ENCODE measurements around the gene EPHX1. TPM values are rescaled to one million over a fixed set of nuclear protein-coding genes. Genes with fewer than 3 reads are reported as not detected.

EPHX1 gene
- total and polyA plus RNA-seq, 4 donors: 36.4 to 95.4 (median 60.7) TPM

DNA sequence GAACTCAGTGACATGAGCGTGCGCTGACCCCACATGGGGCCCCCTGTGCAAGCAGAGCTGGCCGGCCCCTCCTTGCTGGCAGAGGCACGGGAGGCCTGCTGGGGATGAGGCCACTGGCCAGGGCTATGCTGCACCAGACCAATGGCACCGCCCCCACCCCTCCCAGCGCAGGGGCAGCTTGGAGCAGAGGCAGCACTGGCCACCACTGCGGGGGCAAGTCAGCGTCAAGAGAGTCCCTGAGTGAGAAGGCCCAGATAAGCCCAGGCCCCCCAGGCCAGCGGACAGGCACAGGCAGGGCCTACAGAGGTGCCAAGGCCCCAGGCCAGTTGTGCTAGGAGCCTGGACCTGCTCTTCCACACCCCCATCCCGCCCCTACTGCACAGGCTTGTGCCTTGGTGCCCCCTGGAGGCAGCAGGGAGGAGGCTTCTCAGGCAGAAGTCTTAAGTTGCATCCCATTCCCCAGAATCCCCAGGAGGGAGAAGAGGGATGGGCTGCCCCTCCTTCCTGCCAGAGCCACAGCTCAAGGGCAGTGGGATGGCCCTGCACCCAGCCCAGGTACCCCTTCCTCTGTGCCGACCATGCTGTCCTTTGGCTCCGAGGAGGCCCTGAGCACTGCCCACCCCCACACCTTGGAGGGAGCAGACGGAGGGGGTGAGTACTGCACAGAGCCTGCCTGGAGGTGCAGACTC is 35.8 kb downstream of the EPHX1 start:
- Histone ChIP-seq H3K27me3 (ENCODE audit: control insufficient read depth, insufficient read depth, low read length) (no peaks in the 10 kb centered on the region), H3K36me3 (ENCODE audit: control insufficient read depth, insufficient read depth, low read length) (peaks cover 65% of the 10 kb centered on the region), H3K4me3 (ENCODE audit: low read depth, low read length) (no peak overlapping the region), H3K4me1 (ENCODE audit: control insufficient read depth, insufficient read depth, low read length) (peaks cover 42% of the 10 kb centered on the region), H3K9me3 (ENCODE audit: control insufficient read depth, insufficient read depth, low read length) (no peaks in the 10 kb centered on the region), H3K27ac (ENCODE audit: low read depth, low read length) (no peak overlapping the region)
- WGBS (ENCODE audit: insufficient coverage): 41% methylated on average over 11 of the region's 13 CpGs
- peak in 3 of 6 donors; percentile 31 to 79 (median 60) for DNase-seq (ENCODE audit: low read depth in 4 of 6, low spot score in 6 of 6)

DNA sequence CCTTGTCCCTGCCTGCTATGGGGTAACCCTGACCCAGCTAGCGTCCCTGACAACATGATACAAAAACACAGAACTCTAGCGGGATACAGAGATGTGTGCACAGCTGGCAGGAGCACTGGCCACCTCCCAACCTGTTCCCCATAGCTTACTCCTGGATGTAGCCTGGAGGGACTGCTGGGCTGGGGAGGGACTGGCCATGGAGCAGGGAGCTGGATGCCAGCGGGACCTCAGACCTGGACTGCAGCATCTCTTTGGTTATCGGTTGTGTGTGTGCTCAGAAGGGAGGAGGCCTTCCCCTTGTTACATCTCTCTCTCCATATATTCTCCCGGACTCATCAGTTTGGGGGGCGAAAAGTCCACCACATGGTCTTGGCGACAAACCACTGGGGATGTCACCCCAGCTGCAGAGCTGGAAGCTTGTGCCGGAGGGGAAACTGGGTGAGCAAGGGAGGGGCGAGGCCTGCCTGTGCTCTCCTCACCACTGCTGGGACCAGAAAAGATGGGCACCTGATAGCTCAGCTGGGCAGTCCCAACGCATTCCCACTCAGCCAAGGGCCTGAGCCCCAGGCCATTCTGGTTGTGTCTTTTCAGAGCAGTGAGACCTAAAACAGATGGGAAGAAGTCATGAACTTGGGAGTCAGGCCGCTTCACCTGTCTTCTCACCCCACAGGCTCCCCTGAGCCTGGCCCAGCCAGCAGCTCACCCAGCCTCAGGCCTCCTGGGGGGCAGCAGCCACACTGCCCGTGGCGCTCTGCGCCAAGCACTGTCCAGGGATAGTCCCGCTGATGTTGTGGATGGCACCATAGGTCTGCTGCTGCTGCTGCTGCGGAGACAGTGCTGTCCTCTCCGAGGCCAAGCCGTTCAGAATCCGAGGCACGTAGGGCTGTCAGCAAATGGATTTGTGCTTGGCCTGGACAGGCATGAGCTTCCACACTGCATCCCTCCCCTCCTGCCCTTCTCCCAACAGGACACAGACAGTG is 36.7 kb downstream of the EPHX1 start:
- no peaks in the 10 kb centered on the region for H3K27me3 ChIP-seq (ENCODE audit: control insufficient read depth, insufficient read depth, low read length)
- peaks cover 65% of the 10 kb centered on the region for H3K36me3 ChIP-seq (ENCODE audit: control insufficient read depth, insufficient read depth, low read length)
- H3K27ac ChIP-seq (ENCODE audit: low read depth, low read length): no peak overlapping the region
- no peak for DNase-seq (ENCODE audit: low read depth in 4 of 6, low spot score in 6 of 6)
- no peak overlapping the region for H3K4me3 ChIP-seq (ENCODE audit: low read depth, low read length)
- H3K4me1 ChIP-seq (ENCODE audit: control insufficient read depth, insufficient read depth, low read length): peaks cover 48% of the 10 kb centered on the region
- WGBS (ENCODE audit: insufficient coverage): 92% methylated on average over 16 of the region's 20 CpGs
- H3K9me3 ChIP-seq (ENCODE audit: control insufficient read depth, insufficient read depth, low read length): no peaks in the 10 kb centered on the region

DNA sequence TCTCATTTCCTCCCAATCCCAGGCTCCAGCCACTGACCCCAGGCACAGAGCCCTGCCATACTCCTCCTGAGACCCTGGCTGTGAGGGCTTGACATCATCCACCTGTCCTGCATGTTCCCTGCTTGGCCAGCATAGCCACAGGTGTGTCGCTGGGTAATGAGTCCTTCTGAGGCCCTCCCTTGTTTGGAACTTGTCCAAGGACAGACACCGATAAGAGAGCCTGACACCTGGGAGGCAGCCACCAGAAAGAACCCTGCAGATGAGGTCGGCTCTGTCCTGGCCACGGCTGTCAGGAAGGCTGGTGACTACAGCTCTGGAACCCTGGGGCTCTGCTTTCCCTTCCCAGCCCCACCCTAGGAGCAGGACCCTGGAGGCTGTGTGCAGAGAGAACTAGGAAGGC is 37.7 kb downstream of the EPHX1 start:
- DNase-seq (ENCODE audit: low read depth in 4 of 6, low spot score in 6 of 6): no peak
- Histone ChIP-seq H3K9me3 (ENCODE audit: control insufficient read depth, insufficient read depth, low read length) (no peaks in the 10 kb centered on the region), H3K4me3 (ENCODE audit: low read depth, low read length) (no peak overlapping the region), H3K27me3 (ENCODE audit: control insufficient read depth, insufficient read depth, low read length) (no peaks in the 10 kb centered on the region), H3K36me3 (ENCODE audit: control insufficient read depth, insufficient read depth, low read length) (peaks cover 62% of the 10 kb centered on the region), H3K27ac (ENCODE audit: low read depth, low read length) (no peak overlapping the region), H3K4me1 (ENCODE audit: control insufficient read depth, insufficient read depth, low read length) (peaks cover 48% of the 10 kb centered on the region)
- 75% methylated on average over 2 of the region's 4 CpGs for WGBS (ENCODE audit: insufficient coverage)

DNA sequence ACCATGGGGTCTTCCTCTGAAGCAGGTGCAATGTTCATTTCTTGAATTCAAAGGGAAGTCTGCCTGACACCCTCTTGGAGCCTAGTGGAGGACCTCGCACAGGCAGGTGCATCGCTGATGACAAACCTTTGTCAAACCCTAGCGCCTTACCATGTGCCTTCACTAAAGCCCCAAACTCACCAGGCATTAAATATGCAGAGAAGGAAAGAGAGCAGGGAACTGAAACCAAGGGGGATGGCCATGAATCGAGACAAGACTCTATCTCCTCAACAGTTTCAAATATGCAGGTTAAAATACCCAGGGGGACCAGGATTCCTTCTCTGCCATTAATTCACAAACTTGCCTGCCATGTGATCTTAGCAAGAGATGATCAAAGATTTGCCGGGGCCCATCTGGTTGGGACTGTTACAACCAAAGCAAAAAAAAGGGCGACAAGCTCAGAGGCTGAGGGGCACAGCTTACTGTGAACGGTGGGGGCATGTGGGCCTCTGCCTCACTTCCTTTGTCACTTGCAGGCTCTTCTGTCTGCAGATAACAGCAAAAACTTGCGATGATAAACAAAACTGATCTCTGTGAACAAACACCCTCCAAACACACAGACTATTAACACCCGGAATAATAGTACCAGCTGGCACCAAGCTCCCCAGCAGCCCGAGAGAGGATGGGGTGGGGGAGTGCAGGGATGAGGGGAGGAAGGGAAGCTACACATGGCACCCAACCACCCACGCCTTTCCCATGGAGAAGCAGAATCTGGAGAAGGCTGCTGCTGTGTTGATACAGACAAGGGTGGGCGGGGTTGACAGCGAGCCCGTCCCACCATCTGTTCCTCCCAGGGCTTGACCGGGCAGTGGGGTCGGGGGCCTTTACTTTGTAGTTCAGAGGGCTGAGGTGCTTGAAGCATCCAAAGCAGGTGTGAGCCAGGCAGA is 38.4 kb downstream of the EPHX1 start:
- no peak overlapping the region for H3K27ac ChIP-seq (ENCODE audit: low read depth, low read length)
- H3K27me3 ChIP-seq (ENCODE audit: control insufficient read depth, insufficient read depth, low read length): no peaks in the 10 kb centered on the region
- no peaks in the 10 kb centered on the region for H3K9me3 ChIP-seq (ENCODE audit: control insufficient read depth, insufficient read depth, low read length)
- WGBS (ENCODE audit: insufficient coverage): 52% methylated on average over 10 of the region's 16 CpGs
- no peak overlapping the region for H3K4me3 ChIP-seq (ENCODE audit: low read depth, low read length)
- peaks cover 48% of the 10 kb centered on the region for H3K4me1 ChIP-seq (ENCODE audit: control insufficient read depth, insufficient read depth, low read length)
- peak in 1 of 6 donors; percentile 63 for DNase-seq (ENCODE audit: low read depth in 4 of 6, low spot score in 6 of 6)
- H3K36me3 ChIP-seq (ENCODE audit: control insufficient read depth, insufficient read depth, low read length): peaks cover 65% of the 10 kb centered on the region

DNA sequence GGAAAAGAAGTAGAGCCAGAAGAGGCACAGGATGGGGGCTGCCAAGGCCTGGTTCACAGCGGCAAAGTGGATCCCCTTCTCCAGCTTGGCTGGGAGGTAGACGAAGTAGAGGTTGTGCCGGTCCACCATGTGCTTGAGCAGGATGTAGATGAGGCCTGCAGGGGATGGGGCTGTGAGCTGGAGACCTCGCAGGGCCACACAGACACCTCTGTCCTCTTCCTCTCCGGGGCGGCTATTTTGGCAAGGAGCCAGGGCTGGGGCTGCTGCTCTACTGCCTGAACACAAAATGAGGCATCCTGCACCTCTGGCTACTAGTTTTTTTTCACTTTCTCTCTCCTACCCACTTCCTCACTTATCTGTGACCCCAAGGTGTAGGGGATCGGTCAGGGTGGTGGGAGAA is 40.0 kb downstream of the EPHX1 start:
- DNase-seq (ENCODE audit: low read depth in 4 of 6, low spot score in 6 of 6): peak in 1 of 6 donors; percentile 28
- Histone ChIP-seq H3K27ac (ENCODE audit: low read depth, low read length) (no peak overlapping the region), H3K4me3 (ENCODE audit: low read depth, low read length) (no peak overlapping the region), H3K9me3 (ENCODE audit: control insufficient read depth, insufficient read depth, low read length) (no peaks in the 10 kb centered on the region), H3K27me3 (ENCODE audit: control insufficient read depth, insufficient read depth, low read length) (no peaks in the 10 kb centered on the region), H3K36me3 (ENCODE audit: control insufficient read depth, insufficient read depth, low read length) (peaks cover 56% of the 10 kb centered on the region), H3K4me1 (ENCODE audit: control insufficient read depth, insufficient read depth, low read length) (peaks cover 48% of the 10 kb centered on the region)
- 51% methylated on average over 6 of the region's 7 CpGs for WGBS (ENCODE audit: insufficient coverage)

DNA sequence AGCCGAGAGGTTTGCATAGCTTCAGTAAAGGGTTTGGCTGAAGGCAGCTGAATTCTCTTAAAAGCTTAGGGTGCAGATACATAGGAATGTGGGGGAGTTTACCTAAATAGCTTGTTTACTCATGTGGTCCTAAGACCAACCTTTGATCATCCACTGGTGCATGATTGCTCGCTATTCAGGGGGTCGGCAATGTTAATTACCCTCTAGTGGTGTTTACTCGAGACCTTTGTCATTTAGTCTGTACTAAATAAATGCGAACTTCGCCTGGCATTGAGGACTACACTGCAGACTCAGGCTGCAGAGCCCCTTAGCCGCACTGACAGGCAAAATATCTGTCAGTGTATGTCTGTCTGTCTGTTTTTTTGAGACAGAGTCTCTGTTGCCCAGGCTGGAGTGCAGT is 40.4 kb downstream of the EPHX1 start:
- H3K27ac ChIP-seq (ENCODE audit: low read depth, low read length): no peak overlapping the region
- no peaks in the 10 kb centered on the region for H3K9me3 ChIP-seq (ENCODE audit: control insufficient read depth, insufficient read depth, low read length)
- no peaks in the 10 kb centered on the region for H3K27me3 ChIP-seq (ENCODE audit: control insufficient read depth, insufficient read depth, low read length)
- WGBS (ENCODE audit: insufficient coverage): 93% methylated on average over 7 of the region's 7 CpGs
- no peak for DNase-seq (ENCODE audit: low read depth in 4 of 6, low spot score in 6 of 6)
- peaks cover 51% of the 10 kb centered on the region for H3K36me3 ChIP-seq (ENCODE audit: control insufficient read depth, insufficient read depth, low read length)
- H3K4me3 ChIP-seq (ENCODE audit: low read depth, low read length): no peak overlapping the region
- peaks cover 47% of the 10 kb centered on the region for H3K4me1 ChIP-seq (ENCODE audit: control insufficient read depth, insufficient read depth, low read length)

DNA sequence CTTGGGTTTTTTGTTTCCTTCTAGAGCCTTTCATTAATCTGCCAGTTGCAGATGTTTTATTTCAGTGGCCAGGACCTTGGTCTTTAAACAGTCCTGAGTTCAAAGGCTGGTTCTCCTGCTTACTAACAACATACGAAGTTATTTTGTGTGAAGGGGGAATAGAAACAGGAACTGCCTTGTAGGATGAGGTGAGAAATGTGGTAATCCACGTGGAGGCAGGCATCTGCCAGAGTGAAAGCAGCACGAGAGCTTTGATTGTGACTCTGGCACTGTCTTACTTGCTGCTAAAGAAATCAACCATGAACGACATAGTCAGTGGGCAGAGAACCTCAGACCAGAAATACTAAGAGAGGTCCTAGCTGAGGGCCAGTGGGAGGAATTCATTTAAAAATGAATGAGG is 41.9 kb downstream of the EPHX1 start:
- Histone ChIP-seq H3K9me3 (ENCODE audit: control insufficient read depth, insufficient read depth, low read length) (no peaks in the 10 kb centered on the region), H3K4me3 (ENCODE audit: low read depth, low read length) (no peak overlapping the region), H3K27me3 (ENCODE audit: control insufficient read depth, insufficient read depth, low read length) (no peaks in the 10 kb centered on the region), H3K27ac (ENCODE audit: low read depth, low read length) (no peak overlapping the region), H3K4me1 (ENCODE audit: control insufficient read depth, insufficient read depth, low read length) (peaks cover 41% of the 10 kb centered on the region), H3K36me3 (ENCODE audit: control insufficient read depth, insufficient read depth, low read length) (peaks cover 41% of the 10 kb centered on the region)
- DNase-seq (ENCODE audit: low read depth in 4 of 6, low spot score in 6 of 6): no peak
- 26% methylated on average over 4 of the region's 4 CpGs for WGBS (ENCODE audit: insufficient coverage)

DNA sequence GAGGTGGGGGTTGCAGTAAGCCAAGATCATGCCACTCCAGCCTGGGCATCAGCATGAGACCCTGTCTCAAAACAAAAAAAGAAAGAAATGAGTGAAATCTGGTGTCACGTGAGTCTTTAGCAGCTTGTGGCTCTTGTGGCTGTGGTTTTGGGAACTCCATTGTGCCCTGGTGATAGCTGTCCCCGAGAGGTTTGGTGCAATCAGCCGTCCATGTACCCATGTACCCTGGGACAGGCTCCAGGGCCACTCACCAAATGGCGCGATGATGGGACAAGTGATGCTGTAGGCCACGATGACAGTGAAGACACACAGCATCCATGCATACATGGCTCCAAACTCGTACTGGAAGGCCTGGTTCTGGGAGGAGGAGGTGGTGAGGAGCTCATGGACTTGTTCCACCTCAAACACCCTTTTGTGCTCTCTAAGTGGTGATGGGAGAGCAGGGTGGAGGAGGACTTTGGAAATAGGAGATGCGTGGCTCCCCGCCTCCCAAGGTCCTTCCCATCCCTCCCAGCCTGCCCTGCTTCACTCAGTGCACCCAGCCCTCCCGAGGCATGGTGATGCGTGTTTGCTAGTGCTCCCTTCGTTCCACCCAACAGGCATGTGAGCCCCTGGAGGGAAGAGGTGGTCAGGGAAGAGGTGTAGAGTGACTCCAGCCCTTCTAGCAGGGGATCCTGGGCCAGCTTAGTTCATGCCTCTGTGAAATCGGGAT is 42.6 kb downstream of the EPHX1 start:
- Histone ChIP-seq H3K27ac (ENCODE audit: low read depth, low read length) (no peak overlapping the region), H3K4me1 (ENCODE audit: control insufficient read depth, insufficient read depth, low read length) (peaks cover 37% of the 10 kb centered on the region), H3K36me3 (ENCODE audit: control insufficient read depth, insufficient read depth, low read length) (peaks cover 39% of the 10 kb centered on the region), H3K9me3 (ENCODE audit: control insufficient read depth, insufficient read depth, low read length) (no peaks in the 10 kb centered on the region), H3K27me3 (ENCODE audit: control insufficient read depth, insufficient read depth, low read length) (no peaks in the 10 kb centered on the region), H3K4me3 (ENCODE audit: low read depth, low read length) (no peak overlapping the region)
- no peak for DNase-seq (ENCODE audit: low read depth in 4 of 6, low spot score in 6 of 6)
- WGBS (ENCODE audit: insufficient coverage): 91% methylated on average over 7 of the region's 13 CpGs

DNA sequence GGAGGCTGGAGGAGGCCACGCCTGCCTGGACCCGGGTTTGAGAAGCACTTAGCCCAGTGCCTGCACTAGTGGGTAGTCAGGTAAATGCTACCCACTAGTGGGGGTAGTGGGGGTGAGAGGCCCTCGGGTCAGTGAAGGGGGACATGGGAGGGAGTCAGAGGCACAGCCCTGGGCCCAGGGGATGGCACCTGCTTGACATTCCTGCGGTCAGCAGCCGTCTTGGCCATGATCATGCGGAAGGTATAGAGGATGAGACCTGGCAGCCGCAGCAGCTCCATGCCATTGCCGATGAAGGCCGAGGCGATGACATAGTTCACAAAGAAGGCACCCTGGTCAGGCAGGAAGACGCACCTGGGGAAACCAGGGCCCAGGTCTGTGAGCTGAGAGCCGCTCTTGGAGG is 43.5 kb downstream of the EPHX1 start:
- WGBS (ENCODE audit: insufficient coverage): 96% methylated on average over 12 of the region's 12 CpGs
- no peaks in the 10 kb centered on the region for H3K27me3 ChIP-seq (ENCODE audit: control insufficient read depth, insufficient read depth, low read length)
- DNase-seq (ENCODE audit: low read depth in 4 of 6, low spot score in 6 of 6): no peak
- H3K9me3 ChIP-seq (ENCODE audit: control insufficient read depth, insufficient read depth, low read length): no peaks in the 10 kb centered on the region
- H3K27ac ChIP-seq (ENCODE audit: low read depth, low read length): no peak overlapping the region
- peaks cover 34% of the 10 kb centered on the region for H3K36me3 ChIP-seq (ENCODE audit: control insufficient read depth, insufficient read depth, low read length)
- H3K4me3 ChIP-seq (ENCODE audit: low read depth, low read length): no peak overlapping the region
- peaks cover 29% of the 10 kb centered on the region for H3K4me1 ChIP-seq (ENCODE audit: control insufficient read depth, insufficient read depth, low read length)
